HG03571 (cell line): Measurements from ENCODE around the gene TBC1D21.
"Not testable (repeated sequence)": the region's sequence is repeated elsewhere in the genome, so short reads cannot be mapped to it uniquely, and the experiment has no call there.

Source experiments
- ATAC-seq: cut with Tn5 transposase; IDR thresholded peaks from one replicate; pipeline ENCODE4 v1.9.1; 2021; ENCODE audit not compliant: unreplicated experiment

Gene TBC1D21

GRCh38 chr15:73927476-73928240, 54.3 kb downstream of the TBC1D21 start:
- no peak for ATAC-seq

- no peak for ATAC-seq
Measured at GRCh38 chr15:73928241-73928579, 54.8 kb downstream of the TBC1D21 start.

- ATAC-seq = no peak
Measured at GRCh38 chr15:73928971-73929627, 55.7 kb downstream of the TBC1D21 start.

- ATAC-seq = no peak
Measured at GRCh38 chr15:73930371-73930770, 57.0 kb downstream of the TBC1D21 start.

DNA sequence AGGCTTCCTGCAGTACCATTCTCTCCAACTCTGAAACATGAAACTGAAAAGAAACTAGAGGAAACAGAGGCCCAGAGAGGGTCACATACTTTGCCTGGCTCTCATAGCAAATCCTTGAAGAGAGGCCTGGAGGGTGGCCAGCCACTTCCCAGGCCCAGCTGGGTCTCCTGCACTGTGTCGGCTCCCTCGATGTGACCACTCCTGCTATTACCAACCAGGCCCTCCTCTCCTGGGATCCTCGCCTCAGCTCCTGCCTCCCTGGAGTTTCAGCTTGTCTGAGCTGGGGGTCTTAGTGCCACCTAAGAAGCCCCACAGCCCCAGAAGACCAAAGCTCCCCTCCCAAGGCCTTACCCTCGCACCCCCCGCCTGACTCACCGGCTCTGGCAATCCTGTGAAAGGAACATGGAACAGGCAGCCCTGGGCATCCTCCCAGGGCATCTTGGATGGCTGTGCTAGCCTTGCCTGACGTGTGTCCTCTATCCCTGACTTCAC, 57.5 kb downstream of the TBC1D21 start:
- no peak for ATAC-seq

GRCh38 chr15:73931441-73931840, 58.1 kb downstream of the TBC1D21 start:
- ATAC-seq = no peak

GRCh38 chr15:73932381-73933191, 59.2 kb downstream of the TBC1D21 start:
- ATAC-seq = no peak

DNA sequence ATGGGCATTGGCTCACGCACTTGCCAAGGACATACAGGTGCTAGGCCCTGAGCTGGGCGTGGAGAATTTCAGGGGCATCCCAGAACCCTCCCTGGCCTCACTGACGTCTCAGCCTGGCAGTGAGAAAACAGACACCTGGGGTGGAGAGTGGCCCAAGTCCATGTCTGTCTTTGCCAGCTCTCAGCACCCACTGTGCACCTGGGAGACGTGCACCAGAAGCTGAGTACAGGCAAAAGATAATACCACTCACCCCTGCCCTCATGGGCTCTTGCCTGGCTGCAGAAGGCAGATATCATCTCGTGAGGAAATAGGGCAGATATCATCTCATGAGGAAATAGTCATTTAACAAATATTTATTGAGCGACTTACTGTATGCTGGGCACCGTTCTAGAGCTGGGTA, 60.9 kb downstream of the TBC1D21 start:
- no peak for ATAC-seq

- no peak for ATAC-seq
Measured at GRCh38 chr15:73935547-73935946, 62.2 kb downstream of the TBC1D21 start.

DNA sequence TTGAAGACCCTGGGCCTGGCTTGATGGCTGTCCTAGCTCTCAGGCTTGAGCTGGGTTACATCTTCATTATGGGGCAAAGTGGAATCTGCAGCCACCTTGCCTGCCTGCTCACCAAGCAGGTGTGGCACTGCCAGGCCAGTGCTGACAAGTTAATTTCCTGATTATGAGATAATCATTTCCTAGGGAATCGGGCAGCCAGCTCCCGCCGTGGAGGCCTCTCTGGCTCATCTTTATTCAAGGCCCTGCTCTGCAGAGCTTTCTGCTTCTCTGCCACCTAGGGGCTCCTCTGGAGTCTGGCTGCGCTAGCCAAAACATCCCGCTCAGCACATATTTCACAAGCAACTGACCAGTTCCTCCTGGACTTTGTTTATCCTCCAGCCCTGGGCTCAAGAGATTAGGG, 62.8 kb downstream of the TBC1D21 start:
- no peak for ATAC-seq

- ATAC-seq = no peak
Measured at GRCh38 chr15:73936588-73937290, 63.4 kb downstream of the TBC1D21 start.

- no peak for ATAC-seq
Measured at GRCh38 chr15:73937296-73937695, 63.9 kb downstream of the TBC1D21 start.

- no peak for ATAC-seq
Measured at GRCh38 chr15:73937726-73938125, 64.4 kb downstream of the TBC1D21 start.

DNA sequence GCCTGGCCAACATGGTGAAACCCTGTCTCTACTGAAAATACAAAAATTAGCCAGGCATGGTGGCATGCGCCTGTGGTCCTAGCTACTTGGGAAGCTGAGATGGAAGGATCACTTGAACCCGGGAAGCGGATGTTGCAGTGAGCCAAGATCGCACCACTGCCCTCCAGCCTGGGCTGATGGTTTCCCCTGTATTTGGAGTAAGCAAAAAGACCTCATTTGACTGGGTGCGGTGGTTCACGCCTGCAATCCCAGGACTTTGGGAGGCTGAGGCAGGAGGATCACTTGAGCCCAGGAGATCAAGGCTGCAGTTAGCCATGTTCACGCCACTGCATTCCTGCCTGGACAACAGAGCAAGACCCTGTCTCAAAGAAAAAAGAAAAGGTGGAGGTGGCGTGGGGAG, 65.2 kb downstream of the TBC1D21 start:
- not testable (repeated sequence) for ATAC-seq
